HG03457 (cell line): Measurements from ENCODE around the gene TCP1.
"Not testable (repeated sequence)": the region's sequence is repeated elsewhere in the genome, so short reads cannot be mapped to it uniquely, and the experiment has no call there.

ENCODE experiments used
- ATAC-seq: cut with Tn5 transposase; IDR thresholded peaks from one replicate; pipeline ENCODE4 v1.9.1; 2021; ENCODE audit warnings: moderate number of reproducible peaks; ENCODE audit not compliant: unreplicated experiment

TCP1 gene

GRCh38 chr6:159745081-159745480 is 44.3 kb downstream of the TCP1 start:
- ATAC-seq, result no peak

DNA sequence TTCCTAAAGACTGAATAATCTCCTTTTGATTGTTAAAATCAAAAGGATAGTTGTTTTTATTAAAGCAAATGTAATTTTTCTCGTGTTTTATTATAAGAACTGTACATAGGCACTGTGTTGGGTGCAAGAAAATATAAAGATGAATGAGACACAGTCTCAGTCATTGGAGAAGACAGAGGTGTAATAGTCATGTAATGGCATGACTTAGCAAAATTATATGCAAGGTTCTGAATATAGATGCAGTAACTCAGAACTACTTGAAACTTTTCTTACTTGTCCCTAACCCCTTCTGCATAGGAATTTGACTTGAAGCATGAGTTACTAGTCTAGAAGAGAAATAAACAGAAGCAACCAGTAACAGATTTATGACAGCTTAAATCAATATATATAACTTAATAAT is 47.2 kb downstream of the TCP1 start:
- no peak for ATAC-seq

DNA sequence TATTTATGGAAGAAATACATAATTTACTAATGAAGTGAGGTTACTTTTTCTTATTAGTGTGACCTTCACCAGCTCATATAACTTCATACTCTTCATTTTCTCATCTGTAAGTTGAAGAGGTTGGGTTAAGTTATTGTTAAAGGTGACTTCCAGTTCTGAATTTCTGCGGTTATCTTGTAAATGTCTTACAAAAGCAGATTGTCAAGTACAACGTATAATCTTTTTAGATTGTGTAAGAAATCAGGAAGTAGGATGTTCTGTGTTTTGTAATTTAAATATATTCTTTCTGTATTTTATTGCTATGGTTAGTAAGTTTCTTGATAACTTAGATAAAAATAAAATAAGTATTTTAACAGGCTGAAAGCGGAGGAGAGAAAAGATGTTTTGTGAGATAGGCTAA is 50.1 kb downstream of the TCP1 start:
- ATAC-seq, result no peak

- no peak for ATAC-seq
These were observed 52.5 kb downstream of the TCP1 start for GRCh38 chr6:159736908-159737307.

- ATAC-seq, result not testable (repeated sequence)
These were observed 56.0 kb downstream of the TCP1 start for GRCh38 chr6:159733395-159733794.

- ATAC-seq, result not testable (repeated sequence)
These were observed 56.9 kb downstream of the TCP1 start for GRCh38 chr6:159732550-159732949.

GRCh38 chr6:159730332-159730676 is 59.1 kb downstream of the TCP1 start:
- ATAC-seq, result no peak

- no peak for ATAC-seq
These were observed 59.6 kb downstream of the TCP1 start for GRCh38 chr6:159729598-159730331.

GRCh38 chr6:159728531-159728964 is 60.9 kb downstream of the TCP1 start:
- ATAC-seq, result no peak
